GM23248 (cell line): ENCODE results near the gene APOL1.

ENCODE experiments used
- EZH2 ChIP-seq: fragments of 200-600 bp; sonication (generic); IDR thresholded peaks from 2 replicates; pipeline ENCODE4 v1.6.1; 2018; ENCODE audit warnings: antibody characterized with exemption, mild to moderate bottlenecking; ENCODE audit not compliant: insufficient read depth, poor library complexity, severe bottlenecking
- EZH2phosphoT487 ChIP-seq: fragments of 200-600 bp; sonication (generic); IDR thresholded peaks from 2 replicates; pipeline ENCODE4 v1.6.1; 2018; ENCODE audit warnings: antibody characterized with exemption, moderate library complexity, mild to moderate bottlenecking, low read depth; ENCODE audit not compliant: insufficient read depth

DNA sequence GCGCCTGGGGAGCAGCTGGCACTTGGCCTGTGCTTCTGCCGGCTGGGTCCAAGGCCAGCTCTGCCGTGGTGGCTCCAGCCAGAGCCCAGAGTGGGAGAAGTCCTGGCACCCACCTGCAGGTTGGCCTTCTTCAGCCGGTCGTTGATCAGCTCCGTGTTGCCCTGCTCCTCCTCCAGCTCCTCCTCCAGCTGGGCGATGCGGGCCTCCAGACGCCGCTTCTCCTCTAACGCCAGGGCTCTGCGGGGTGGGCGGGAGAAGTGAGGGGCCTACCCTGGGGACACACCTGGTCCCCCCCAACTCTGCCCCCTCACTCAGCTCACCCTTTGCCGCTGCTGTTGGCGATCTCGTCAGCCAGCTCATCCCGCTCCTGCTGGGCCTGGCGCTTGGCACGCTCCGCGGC is 32.6 kb downstream of the APOL1 start:
- no peak for TF ChIP-seq EZH2
- TF ChIP-seq EZH2phosphoT487: no peak
